GM21360 (cell line): ENCODE measurements around the gene CTAG1B.
"Not testable (repeated sequence)": the region's sequence is repeated elsewhere in the genome, so short reads cannot be mapped to it uniquely, and the experiment has no call there.

Experiments used
- ATAC-seq: cut with Tn5 transposase; IDR thresholded peaks from one replicate; pipeline ENCODE4 v1.9.1; 2021; ENCODE audit warnings: mild to moderate bottlenecking, moderate library complexity; ENCODE audit not compliant: unreplicated experiment

The CTAG1B gene

GRCh38 chrX:154590415-154590814, 28.7 kb downstream of the CTAG1B start:
- ATAC-seq = not testable (repeated sequence)

- not testable (repeated sequence) for ATAC-seq
Observed at GRCh38 chrX:154584585-154585183, 34.4 kb downstream of the CTAG1B start, which contains the start of gene CTAG1A. Gene CTAG1A, plus strand, starts transcription at chrX:154585133. Its CDS starts 74 bp downstream, at chrX:154585207.

- not testable (repeated sequence) for ATAC-seq
Observed at GRCh38 chrX:154582994-154583393, 36.1 kb downstream of the CTAG1B start.

GRCh38 chrX:154575076-154575475, 44.0 kb downstream of the CTAG1B start:
- not testable (repeated sequence) for ATAC-seq

- ATAC-seq = not testable (repeated sequence)
Observed at GRCh38 chrX:154573061-154573460, 46.0 kb downstream of the CTAG1B start.

GRCh38 chrX:154570361-154570760, 48.7 kb downstream of the CTAG1B start:
- ATAC-seq = not testable (repeated sequence)
